Activated CD8-positive, alpha-beta T cell treated with anti-CD3 and anti-CD28 coated beads for 36 hours (primary cell): ENCODE measurements around the gene B3GAT2. TPM values are rescaled to one million over a fixed set of nuclear protein-coding genes. Genes with fewer than 3 reads are reported as not detected.

Experiments used
- ATAC-seq: fragments of 200-7000 bp; cut with Tn5 transposase; one replicate; pipeline ENCODE4 v1.10.0; 2021; ENCODE audit warnings: mild to moderate bottlenecking, moderate library complexity
- CTCF ChIA-PET: fragments of 350-600 bp; sonication (Branson Sonifier 250); formaldehyde crosslinking; loops from one replicate; lab custom pipeline; 2021; ENCODE audit warnings: antibody characterized with exemption; lab: Charles Lee
- POLR2A ChIA-PET: fragments of 350-600 bp; sonication (Branson Sonifier 250); formaldehyde crosslinking; loops from one replicate; lab custom pipeline; 2021; ENCODE audit warnings: antibody characterized with exemption; lab: Charles Lee
- DNase-seq: peaks from one replicate; pipeline ENCODE4 v3.0.0-alpha.2; 2020
- H3K27ac Mint-ChIP-seq: one replicate; pipeline ENCODE4 v1.8.0; 2021; ENCODE audit warnings: mild to moderate bottlenecking, mixed read lengths
- H3K27me3 Mint-ChIP-seq: one replicate; pipeline ENCODE4 v1.8.0; 2021; ENCODE audit warnings: mixed read lengths
- H3K36me3 Mint-ChIP-seq: one replicate; pipeline ENCODE4 v1.8.0; 2021; ENCODE audit warnings: low read depth, mixed read lengths
- H3K4me1 Mint-ChIP-seq: one replicate; pipeline ENCODE4 v1.8.0; 2021; ENCODE audit warnings: low read depth, mixed read lengths
- H3K4me3 Mint-ChIP-seq: one replicate; pipeline ENCODE4 v1.8.0; 2021; ENCODE audit warnings: mild to moderate bottlenecking, moderate library complexity, mixed read lengths
- H3K9me3 Mint-ChIP-seq: one replicate; pipeline ENCODE4 v1.8.0; 2021; ENCODE audit warnings: mixed read lengths
- CTCF ChIP-seq: fragments of 200-600 bp; IDR thresholded peaks from one replicate; pipeline ENCODE4 v1.8.0; 2022; ENCODE audit warnings: antibody characterized with exemption, mild to moderate bottlenecking
- intact Hi-C: fragments of 100-400 bp; cut with micrococcal nuclease; formaldehyde crosslinking; loops from one replicate; pipeline ENCODE4 v1.10.0; 2022
- total RNA-seq, 2 experiments: library from RNA; stranded (reverse); gene quantifications; one replicate each; pipeline ENCODE4 v1.2.3, GENCODE V29; 2021

The B3GAT2 gene
- total RNA-seq, 2 experiments from 2014 or later = 0.04 TPM; not detected in 1

- Mint-ChIP-seq H3K4me1 (no peaks in the 10 kb centered on the region), H3K36me3 (no peaks in the 10 kb centered on the region), H3K27me3 (peaks cover 9% of the 10 kb centered on the region), H3K27ac (no peak overlapping the region), H3K9me3 (peaks cover 16% of the 10 kb centered on the region), H3K4me3 (no peak overlapping the region)
- POLR2A ChIA-PET = no interaction called here
- intact Hi-C loops = no loop called here
- ATAC-seq (no peak), DNase-seq (no peak)
- CTCF ChIA-PET = interaction anchor here (3.1 kb wide), 1 partner anchor 10 kb away, joined by 18 read pairs; no protein-coding TSS in a partner anchor
- no peak for TF ChIP-seq CTCF
Observed at GRCh38 chr6:70874181-70874913, 82.5 kb downstream of the B3GAT2 start.

- ChIA-PET CTCF (interaction anchor here (3.1 kb wide), 1 partner anchor 12 kb away, joined by 18 read pairs; no protein-coding TSS in a partner anchor), POLR2A (no interaction called here)
- ATAC-seq (no peak), DNase-seq (no peak)
- intact Hi-C loops = no loop called here
- Mint-ChIP-seq H3K36me3 (no peaks in the 10 kb centered on the region), H3K9me3 (peaks cover 16% of the 10 kb centered on the region), H3K4me1 (no peaks in the 10 kb centered on the region), H3K4me3 (no peak overlapping the region), H3K27ac (no peak overlapping the region), H3K27me3 (peaks cover 3% of the 10 kb centered on the region)
- TF ChIP-seq CTCF = no peak
Observed at GRCh38 chr6:70872469-70872868, 84.4 kb downstream of the B3GAT2 start.

DNA sequence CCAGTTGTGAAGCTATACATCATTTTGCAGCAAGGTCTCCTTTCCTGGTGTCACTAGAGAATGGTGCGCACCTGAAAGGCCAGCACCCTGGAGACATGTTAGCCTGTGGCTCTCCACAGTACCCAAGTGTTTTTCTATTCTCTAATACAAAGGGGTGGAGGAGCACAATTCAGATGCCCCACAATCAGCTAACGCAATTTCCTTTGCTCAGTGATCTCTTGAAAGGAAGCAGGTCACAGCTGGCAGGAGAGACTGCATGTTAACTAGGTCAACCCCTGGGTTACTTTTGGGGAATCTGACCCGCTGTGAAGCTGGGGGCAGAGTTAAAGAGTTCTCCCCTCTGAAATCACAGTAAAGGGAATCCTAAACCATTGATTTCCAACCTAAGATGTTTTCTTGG, 92.5 kb downstream of the B3GAT2 start:
- DNase-seq (no peak), ATAC-seq (no peak)
- peaks cover 2% of the 10 kb centered on the region for H3K9me3 Mint-ChIP-seq
- H3K4me1 Mint-ChIP-seq = no peaks in the 10 kb centered on the region
- ChIA-PET CTCF (interaction anchor here (0.8 kb wide), 1 partner anchor 158 kb away, joined by 3 read pairs; no protein-coding TSS in a partner anchor), POLR2A (no interaction called here)
- intact Hi-C loops = no loop called here
- no peak overlapping the region for H3K4me3 Mint-ChIP-seq
- TF ChIP-seq CTCF = no peak
- no peak overlapping the region for H3K27ac Mint-ChIP-seq
- peaks cover 3% of the 10 kb centered on the region for H3K36me3 Mint-ChIP-seq
- no peaks in the 10 kb centered on the region for H3K27me3 Mint-ChIP-seq

DNA sequence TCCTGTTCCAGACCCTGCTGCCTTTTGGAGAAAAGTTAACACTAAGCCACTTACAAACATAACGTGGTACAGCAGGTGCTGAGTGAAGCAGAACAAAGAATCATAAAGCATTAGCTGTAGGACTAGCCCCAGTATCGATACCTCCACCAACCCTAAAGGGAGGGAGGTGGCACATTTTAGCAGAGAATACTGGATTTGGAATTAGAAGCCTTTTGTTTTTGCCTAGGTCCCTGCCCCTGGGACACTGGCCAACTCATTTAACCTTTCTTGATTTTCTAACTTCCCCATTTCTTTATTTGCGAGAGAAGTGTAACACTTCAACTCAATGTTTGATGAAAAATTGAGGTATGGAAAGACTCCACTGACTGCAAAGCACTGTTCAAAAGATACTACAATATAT, 93.5 kb downstream of the B3GAT2 start:
- DNase-seq (no peak), ATAC-seq (no peak)
- peaks cover 2% of the 10 kb centered on the region for H3K9me3 Mint-ChIP-seq
- intact Hi-C loops = no loop called here
- H3K27ac Mint-ChIP-seq = no peak overlapping the region
- no peak for TF ChIP-seq CTCF
- no peak overlapping the region for H3K4me3 Mint-ChIP-seq
- POLR2A ChIA-PET = no interaction called here
- no peaks in the 10 kb centered on the region for H3K27me3 Mint-ChIP-seq
- H3K4me1 Mint-ChIP-seq = no peaks in the 10 kb centered on the region
- CTCF ChIA-PET = interaction anchor here (1.2 to 2.0 kb wide), 4 partner anchors 14 to 150 kb away, joined by 3 to 4 read pairs (median 4); no protein-coding TSS in a partner anchor
- H3K36me3 Mint-ChIP-seq = peaks cover 3% of the 10 kb centered on the region

DNA sequence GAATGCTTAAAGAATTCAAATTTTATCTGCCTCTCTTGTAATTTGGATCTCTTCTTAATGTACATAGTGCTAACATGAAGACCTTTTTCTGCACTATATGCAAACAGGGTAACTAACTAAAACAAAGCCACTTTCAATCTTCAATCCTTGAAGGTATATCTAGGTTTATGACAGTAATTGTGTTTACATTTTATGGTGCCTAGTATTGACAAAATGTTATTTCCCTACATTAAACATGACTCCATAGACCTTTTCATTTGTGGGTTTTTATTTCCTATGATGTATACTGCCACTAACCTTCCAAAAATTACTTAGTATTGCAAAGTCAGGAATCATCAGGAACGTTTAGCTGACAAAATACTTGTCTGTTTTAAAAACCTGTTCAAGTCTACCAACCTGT, 95.9 kb downstream of the B3GAT2 start:
- H3K36me3 Mint-ChIP-seq = peaks cover 3% of the 10 kb centered on the region
- H3K27me3 Mint-ChIP-seq = no peaks in the 10 kb centered on the region
- H3K27ac Mint-ChIP-seq = no peak overlapping the region
- H3K4me3 Mint-ChIP-seq = no peak overlapping the region
- H3K9me3 Mint-ChIP-seq = no peaks in the 10 kb centered on the region
- H3K4me1 Mint-ChIP-seq = no peaks in the 10 kb centered on the region
- ChIA-PET POLR2A (no interaction called here), CTCF (interaction anchor here (0.7 kb wide), 1 partner anchor 23 kb away, joined by 3 read pairs; no protein-coding TSS in a partner anchor)
- no peak for TF ChIP-seq CTCF
- DNase-seq = no peak
- ATAC-seq = no peak
- intact Hi-C loops = no loop called here
